ENCODE data around the gene CDK18.

CDK18 gene

DNA sequence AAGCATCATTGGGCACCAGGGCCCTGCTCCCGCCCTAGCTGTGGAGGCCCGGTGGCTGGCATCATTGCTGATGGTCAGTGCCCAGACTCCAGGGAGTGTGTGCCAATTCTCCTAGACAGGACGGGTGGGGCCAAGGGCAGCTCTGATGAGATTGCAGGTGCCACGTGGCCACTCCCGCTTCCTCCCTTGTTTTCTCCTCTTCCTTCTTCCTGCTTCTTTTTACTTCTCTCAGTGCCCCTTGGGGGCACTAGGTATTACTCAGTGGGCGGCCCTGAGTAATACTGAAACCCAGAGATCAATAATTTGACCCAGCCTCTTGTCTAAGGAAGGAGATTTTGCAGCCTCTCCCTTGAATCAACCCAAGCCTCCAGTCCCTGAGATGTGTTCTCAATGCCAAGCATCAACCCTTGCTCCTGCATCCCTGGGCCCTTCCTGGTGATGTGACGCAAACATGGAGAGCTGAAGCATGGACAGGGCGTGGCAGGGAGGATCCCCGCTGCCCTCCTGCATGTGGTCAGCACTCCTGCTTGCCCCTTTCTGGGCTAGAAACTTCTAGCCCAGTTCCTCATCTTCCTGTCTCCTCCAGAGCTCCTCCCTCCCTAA lies 32.4 kb downstream of the CDK18 start:
- Histone ChIP-seq H3K36me3 (replicated peaks; ENCODE audit: low read depth, low read length) (no peaks in the 10 kb centered on the region), H3K9me3 (ENCODE audit: insufficient read depth, low read length) (no peaks in the 10 kb centered on the region), H3K4me2 (ENCODE audit: low read length) (peak overlapping the region; percentile 86), H3K79me2 (ENCODE audit: low read length) (no peaks in the 10 kb centered on the region), H4K20me1 (ENCODE audit: insufficient read depth, low read length) (no peaks in the 10 kb centered on the region), H3K4me3 (ENCODE audit: low read length) (peak overlapping the region; percentile 56), H2AFZ (ENCODE audit: low read depth, low read length) (peak overlapping the region; percentile 70), H3K27me3 (ENCODE audit: low read depth, low read length) (peaks cover 18% of the 10 kb centered on the region), H3K27ac (ENCODE audit: low read length) (no peak overlapping the region), H3K4me1 (ENCODE audit: low read length) (peaks cover 21% of the 10 kb centered on the region), H3K9ac (ENCODE audit: low read length) (peak overlapping the region; percentile 26)
- TF ChIP-seq, protein P1, sequence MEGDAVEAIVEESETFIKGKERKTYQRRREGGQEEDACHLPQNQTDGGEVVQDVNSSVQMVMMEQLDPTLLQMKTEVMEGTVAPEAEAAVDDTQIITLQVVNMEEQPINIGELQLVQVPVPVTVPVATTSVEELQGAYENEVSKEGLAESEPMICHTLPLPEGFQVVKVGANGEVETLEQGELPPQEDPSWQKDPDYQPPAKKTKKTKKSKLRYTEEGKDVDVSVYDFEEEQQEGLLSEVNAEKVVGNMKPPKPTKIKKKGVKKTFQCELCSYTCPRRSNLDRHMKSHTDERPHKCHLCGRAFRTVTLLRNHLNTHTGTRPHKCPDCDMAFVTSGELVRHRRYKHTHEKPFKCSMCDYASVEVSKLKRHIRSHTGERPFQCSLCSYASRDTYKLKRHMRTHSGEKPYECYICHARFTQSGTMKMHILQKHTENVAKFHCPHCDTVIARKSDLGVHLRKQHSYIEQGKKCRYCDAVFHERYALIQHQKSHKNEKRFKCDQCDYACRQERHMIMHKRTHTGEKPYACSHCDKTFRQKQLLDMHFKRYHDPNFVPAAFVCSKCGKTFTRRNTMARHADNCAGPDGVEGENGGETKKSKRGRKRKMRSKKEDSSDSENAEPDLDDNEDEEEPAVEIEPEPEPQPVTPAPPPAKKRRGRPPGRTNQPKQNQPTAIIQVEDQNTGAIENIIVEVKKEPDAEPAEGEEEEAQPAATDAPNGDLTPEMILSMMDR (IDR thresholded peaks at IDR 0.05; ENCODE audit: low read depth, low read length) = no peak
- TF ChIP-seq EZH2phosphoT487 (IDR thresholded peaks at IDR 0.05; ENCODE audit: low read depth) = no peak

DNA sequence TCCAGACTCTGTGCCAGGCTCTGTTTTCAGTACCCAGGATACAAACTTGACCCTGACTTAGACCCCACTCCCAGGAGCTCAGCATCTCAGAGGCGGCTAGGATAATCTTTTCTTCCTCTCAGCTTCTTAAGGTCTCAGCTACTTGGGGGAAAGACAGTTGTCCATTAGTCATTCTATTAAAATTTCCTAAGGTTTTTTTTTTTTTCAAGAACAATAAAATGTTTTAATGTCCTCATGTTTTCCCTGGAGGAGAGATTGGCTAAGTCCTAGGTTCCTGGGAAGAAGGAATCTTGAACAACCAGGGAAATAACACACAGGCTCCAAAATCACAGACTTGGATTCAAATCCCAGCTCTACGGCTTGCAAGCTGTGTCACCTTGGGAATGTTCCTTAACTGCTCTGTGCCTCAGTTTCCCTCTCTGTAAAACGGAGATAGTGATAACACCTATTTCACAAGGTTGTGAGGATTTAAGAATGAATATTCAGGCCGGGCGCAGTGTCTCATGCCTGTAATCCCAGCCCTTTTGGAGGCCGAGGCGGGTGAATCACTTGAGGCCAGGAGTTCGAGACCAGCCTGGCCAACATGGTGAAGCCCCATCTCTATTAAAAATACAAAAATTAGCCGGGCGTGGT lies 33.0 kb downstream of the CDK18 start:
- Histone ChIP-seq H3K9ac (ENCODE audit: low read length) (peak overlapping the region; percentile 26; the same call in 1 of the 2 replicates), H3K27me3 (ENCODE audit: low read depth, low read length) (peaks cover 19% of the 10 kb centered on the region), H3K27ac (ENCODE audit: low read length) (no peak overlapping the region), H3K4me3 (ENCODE audit: low read length) (peak overlapping the region; percentile 56), H3K79me2 (ENCODE audit: low read length) (no peaks in the 10 kb centered on the region), H4K20me1 (ENCODE audit: insufficient read depth, low read length) (no peaks in the 10 kb centered on the region), H2AFZ (ENCODE audit: low read depth, low read length) (peak overlapping the region; percentile 70), H3K4me2 (ENCODE audit: low read length) (peak overlapping the region; percentile 86), H3K9me3 (ENCODE audit: insufficient read depth, low read length) (no peaks in the 10 kb centered on the region), H3K4me1 (ENCODE audit: low read length) (peaks cover 21% of the 10 kb centered on the region), H3K36me3 (replicated peaks; ENCODE audit: low read depth, low read length) (no peaks in the 10 kb centered on the region)
- TF ChIP-seq, protein P1 (IDR thresholded peaks at IDR 0.05; ENCODE audit: low read depth, low read length) = no peak
- no peak for TF ChIP-seq EZH2phosphoT487 (IDR thresholded peaks at IDR 0.05; ENCODE audit: low read depth)

DNA sequence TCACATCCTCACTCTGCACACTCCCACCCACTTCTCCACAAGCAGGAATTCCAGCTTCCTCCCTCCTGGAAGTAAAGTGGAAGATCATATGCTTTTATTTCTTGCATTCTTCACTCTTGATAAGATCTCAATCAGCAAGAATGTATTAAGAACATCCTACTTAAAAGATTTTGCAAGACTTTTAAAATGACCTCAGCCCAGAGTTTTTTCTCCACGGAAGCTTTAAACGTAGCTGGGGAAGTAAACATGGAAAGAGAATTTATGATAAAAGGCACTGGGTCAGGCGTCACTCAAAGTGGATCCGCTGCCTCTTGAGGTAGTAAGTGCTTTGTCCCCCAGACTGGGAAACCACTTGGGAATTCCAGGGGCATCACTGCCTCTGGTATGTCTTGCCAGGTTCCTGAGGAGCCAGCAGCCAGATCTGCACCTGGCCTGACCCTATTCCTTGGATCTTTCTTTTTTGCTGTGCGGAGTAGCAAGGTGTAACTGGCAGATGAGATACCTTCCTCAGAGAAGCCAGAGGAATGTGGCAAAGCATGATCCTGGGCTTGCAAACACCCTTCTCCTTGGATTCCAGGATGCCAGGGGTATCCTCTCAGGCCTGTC lies 33.9 kb downstream of the CDK18 start:
- Histone ChIP-seq H3K4me1 (ENCODE audit: low read length) (peaks cover 24% of the 10 kb centered on the region), H3K79me2 (ENCODE audit: low read length) (no peaks in the 10 kb centered on the region), H3K4me2 (ENCODE audit: low read length) (no peak overlapping the region)

More for the DNA sequence above, 33.9 kb downstream of the CDK18 start:
- no peaks in the 10 kb centered on the region for H3K9me3 ChIP-seq (ENCODE audit: insufficient read depth, low read length)
- H3K27me3 ChIP-seq (ENCODE audit: low read depth, low read length) = peaks cover 22% of the 10 kb centered on the region
- H3K4me3 ChIP-seq (ENCODE audit: low read length) = no peak overlapping the region
- H4K20me1 ChIP-seq (ENCODE audit: insufficient read depth, low read length) = no peaks in the 10 kb centered on the region
- no peaks in the 10 kb centered on the region for H3K36me3 ChIP-seq (replicated peaks; ENCODE audit: low read depth, low read length)
- TF ChIP-seq, protein P1 (IDR thresholded peaks at IDR 0.05; ENCODE audit: low read depth, low read length) = no peak
- TF ChIP-seq EZH2phosphoT487 (IDR thresholded peaks at IDR 0.05; ENCODE audit: low read depth) = no peak
- no peak overlapping the region for H2AFZ ChIP-seq (ENCODE audit: low read depth, low read length)
- H3K9ac ChIP-seq (ENCODE audit: low read length) = no peak overlapping the region
- no peak overlapping the region for H3K27ac ChIP-seq (ENCODE audit: low read length)

All from OCI-LY3 (cell line).